Activated CD4-positive, alpha-beta T cell treated with anti-CD3 and anti-CD28 coated beads, Interleukin-10, Interleukin-2, amounts not matched to agents 100 ng/mL and 50 ng/mL, durations not matched to agents 16 hours and 8 hours (primary cell): ENCODE measurements around the gene TBL3.
"Not testable (repeated sequence)": the region's sequence is repeated elsewhere in the genome, so short reads cannot be mapped to it uniquely, and the experiment has no call there.

Experiments used
- DNase-seq: peaks from one replicate; pipeline ENCODE4 v3.0.0-alpha.2; 2020

The TBL3 gene

GRCh38 chr16:2002406-2003230, 30.8 kb downstream of the TBL3 start:
- no peak for DNase-seq

DNA sequence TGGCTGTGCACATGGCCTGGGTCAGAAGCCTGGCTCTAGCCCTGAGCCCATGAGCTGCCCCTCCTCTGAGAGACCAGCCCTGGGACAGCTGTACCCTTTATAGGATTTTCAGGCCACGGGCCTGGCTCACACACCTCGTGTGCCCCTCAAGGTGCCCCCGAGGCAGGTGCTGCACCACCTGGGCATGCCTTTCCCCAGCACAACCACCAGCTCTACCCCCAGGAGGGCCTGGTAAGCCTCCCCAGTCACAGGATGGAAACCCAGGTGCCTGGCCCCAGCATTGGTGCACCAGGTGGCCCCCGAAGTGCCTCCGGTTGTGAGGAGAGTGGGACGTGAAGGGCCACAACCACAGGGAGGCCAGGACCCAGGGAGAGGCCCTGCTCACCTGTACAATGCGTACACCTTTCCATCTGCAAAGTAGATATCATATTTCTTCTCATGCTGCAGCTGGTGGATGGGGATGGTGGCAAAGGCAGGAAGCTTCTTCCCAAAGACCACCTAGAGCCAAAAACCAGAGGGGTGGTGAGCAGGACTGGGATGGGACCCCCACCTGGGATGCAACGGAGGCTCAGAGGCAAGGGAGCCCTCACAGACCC, 31.5 kb downstream of the TBL3 start:
- DNase-seq = no peak

DNA sequence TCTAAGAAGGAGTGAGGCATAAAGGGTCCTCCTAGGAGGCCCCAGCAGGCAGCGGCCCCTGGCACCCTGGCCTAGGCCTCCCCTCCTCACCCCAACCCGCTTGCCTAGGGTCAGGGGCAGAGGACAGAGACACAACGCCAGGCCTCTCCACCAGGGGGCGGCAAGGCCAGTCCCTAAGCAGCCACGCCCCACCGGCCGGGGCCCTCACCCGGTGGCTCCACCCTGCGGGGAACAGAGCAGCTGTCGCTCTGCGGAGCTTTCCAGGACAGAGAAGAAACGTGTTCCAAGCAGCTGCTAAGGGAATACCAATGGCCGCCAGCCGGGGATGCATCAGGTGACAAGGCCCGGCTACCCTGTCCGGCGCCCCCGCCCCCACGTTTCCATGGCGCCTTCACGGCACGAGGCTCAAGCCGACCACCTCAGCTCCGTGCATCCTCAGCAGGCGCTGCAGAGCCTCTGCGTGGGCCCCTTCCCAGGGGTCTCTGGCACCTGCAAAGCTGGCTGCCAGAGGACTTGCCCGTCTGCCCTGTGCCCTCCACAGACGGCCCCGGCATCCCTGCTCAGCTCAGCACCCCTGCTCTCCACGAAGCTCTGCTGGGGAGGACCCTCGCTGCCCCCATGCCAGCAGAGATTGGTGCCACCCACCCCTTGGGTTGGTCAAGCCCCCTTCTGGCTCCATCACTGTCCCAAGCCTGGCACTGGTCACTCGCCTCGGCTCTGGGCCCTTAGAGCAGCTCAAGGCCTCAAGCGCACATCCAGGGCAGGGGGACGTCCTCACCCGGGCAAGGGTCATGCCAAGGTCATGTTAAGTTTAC, 32.2 kb downstream of the TBL3 start:
- DNase-seq = peak; percentile 93

DNA sequence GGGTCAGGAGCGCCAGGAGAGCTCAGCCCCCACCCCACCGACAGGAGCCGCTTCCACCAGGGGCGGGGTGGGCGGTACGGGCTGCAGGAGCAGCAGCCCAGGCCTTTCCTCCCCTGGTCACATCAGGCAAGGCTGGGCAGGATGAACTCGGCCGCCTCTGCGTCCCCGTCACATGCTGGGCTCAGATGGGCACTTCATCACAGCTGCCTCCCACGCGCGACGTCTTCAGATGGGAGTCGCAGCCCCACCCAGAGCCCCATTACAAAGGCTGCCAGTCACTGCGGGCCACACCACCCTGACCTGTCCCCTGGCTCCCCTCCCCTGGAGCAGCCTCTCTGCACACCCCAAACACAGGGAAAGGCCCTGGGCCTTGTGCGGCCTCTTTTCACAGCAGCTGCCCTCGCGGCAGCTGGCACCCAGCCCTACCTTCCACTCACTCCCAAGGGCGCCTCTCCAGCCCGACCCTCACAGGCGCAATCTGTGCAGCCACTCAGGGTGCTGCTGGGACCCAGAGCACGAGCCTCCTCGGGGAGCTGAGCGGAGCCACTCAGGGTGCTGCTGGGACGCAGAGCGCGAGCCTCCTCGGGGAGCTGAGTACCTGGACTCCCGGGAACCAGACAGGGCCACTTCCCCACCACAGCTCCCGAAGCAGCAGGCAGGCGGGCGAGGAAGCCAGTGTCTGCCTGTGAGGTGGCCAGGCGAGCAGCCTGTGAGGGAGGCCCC, 33.1 kb downstream of the TBL3 start:
- DNase-seq = no peak

DNA sequence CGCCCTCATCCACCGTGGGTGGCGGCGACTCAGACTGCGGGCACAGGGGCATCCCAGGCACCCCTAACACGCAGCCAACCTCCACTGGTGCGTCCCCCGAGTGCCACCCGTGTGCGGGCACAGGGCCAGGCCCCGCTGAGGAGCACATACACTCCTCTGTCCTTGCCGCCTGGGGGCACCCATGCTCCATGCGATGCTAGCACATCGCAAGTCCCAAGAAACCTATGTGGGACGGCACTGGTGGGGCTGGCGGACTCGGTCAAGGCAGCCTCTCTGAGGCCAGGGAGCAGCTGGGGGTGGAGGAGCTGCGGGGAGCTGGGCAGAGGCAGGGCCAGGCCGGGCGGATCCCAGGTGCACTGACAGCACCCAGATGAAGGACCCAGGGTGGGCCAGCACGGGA, 33.8 kb downstream of the TBL3 start:
- no peak for DNase-seq

GRCh38 chr16:2006317-2006716, 34.5 kb downstream of the TBL3 start:
- DNase-seq = no peak

DNA sequence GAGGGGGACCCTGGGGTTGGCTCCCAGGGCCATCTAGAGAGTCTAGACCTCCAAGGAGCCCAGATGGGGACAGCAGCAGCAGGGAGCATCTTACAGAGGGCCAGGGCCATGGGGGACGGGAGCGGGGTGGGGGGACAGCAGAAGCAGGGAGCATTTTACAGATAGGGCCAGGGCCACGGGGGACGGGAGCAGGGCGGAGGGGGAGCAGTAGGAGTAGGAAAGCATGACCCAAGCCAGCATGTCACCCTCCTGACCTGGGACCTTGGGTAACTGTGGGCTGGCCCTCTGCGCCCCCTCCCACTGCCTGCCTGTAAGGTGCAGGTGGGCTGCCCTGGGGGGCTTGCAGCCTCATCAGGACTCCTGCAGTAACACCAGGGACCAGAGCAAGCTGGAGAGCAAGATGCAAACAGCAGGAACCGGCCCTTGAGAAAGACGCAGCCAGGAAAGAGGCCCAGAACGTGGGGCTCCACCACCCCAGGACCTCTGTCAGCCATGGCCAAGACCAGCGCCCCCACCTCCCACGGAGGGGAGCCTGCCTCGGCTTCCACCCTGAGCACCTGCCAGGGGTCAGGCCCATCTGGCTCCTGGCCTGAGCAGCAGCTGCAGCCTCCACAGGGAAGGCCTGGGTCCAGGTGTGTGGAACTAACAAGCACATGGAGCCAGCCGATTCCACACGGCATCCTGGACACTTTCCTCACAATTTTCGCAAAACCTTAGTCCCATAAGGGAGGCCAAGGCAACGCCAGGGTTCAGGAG, 35.4 kb downstream of the TBL3 start:
- no peak for DNase-seq

DNA sequence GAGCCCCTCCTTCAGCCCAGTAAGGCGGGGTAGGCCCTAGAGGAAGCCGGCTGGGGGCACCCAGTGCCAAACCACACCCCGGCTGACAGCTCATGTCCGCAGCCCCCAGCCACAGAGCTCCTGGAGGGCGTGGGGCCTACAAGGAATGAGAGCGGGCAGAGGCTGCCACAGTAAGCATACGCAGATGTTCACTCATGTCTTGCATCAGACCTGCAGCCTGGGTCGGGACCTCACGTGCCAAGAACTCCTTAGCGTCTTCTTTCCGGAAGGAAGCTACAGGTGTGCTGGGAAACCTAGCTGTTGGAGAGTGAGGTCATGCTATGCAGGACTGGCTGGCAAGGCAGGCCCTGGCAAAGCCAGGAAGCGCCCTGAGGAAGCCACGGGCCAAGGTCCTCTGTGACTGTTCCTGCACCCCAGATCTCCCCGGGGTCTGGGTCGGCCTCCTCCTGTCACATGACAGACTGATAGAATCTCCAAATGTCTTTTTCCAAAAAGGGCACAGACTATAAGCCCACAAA, 36.2 kb downstream of the TBL3 start:
- peak; percentile 64 for DNase-seq

DNA sequence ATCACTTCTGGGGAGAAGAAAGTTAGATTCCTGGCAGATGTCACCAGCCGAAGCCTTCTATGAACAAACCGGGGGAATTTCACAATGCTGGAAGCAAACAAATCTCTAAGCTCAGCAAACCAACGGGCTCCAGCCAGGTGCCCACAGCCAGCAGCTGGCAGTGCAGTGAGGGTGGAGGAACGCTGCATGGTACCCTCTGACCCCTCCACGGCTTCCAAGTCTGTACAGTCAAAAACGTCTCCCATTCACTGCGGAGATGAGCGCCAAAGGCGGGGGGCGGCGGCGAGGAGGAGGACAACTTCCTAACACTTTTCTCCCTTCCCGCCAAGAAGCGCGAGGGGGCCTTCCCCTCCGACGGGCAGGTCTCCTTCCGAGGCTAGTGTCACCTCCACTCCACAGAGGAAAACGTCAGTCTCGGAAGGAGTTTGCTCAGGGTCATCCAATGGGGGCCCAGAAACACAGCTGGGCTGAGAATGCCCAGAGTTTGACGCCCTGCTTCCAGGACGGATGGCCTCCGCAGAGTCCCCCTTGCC, 36.8 kb downstream of the TBL3 start:
- peak; percentile 59 for DNase-seq

DNA sequence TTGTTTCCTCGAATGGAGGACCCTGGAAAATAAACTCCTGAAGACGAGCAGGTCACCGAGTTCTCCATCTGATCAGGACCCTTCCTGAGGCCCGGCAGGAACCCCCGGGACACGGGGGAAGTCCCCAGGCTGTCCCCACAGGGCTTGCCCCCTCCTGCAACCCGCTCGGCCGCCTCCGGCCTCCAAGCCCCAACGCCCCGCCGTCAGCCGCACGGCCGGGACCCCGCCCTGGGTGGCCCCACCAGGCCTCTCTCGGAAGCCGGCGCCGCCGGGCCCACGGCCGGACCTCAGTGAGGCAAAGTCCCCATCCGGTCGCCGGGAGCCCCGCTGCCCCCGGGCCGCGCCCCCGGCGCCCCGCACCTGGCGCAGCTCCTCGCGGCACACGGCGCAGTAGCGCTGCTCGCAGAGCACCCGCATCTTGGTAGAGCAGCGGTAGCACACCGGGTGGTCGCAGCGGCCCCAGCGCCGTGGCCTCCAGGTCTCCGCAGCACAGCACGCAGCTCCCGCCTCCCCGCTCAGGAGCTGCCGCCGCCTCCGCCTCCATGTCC, 37.4 kb downstream of the TBL3 start:
- DNase-seq = peak; percentile 23

DNA sequence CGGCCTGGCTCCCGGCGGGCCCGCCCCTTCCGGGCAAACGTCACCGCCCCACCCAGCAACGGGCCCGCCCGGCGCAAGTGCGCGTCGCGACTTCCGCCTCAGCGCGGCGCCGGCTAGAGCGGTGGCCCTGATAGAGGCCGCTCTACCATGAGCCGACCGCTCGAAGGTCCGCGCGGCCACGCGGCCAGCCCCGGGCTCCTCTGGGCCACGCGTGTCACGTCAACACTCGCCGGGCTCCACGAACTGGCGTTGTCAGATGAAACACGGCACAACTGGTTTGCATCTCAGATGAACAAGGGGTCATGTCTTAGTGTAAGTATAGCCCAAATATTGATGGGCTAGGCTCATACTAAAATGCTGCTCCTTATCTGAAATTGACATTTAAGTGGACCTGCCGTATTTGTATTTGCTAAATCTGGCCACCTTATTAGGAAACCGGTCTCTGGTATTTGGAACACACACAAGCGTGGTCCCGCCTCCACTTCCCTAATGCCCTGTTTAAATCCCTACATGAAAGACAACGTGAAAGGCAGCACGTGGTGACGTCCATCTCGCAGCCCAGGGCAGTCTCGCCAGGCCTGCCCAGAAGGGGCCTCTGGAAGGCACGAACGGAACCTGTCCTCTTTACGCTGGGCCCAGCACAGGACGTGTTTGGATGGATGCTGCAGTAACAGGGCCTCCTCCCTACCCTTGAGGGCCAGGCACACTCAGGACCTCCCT, 38.1 kb downstream of the TBL3 start, which contains the start of gene ZNF598:
Gene ZNF598 (minus strand): TSS at position 31 of the 720 bp plus-strand sequence.
- DNase-seq = peak; percentile 89

DNA sequence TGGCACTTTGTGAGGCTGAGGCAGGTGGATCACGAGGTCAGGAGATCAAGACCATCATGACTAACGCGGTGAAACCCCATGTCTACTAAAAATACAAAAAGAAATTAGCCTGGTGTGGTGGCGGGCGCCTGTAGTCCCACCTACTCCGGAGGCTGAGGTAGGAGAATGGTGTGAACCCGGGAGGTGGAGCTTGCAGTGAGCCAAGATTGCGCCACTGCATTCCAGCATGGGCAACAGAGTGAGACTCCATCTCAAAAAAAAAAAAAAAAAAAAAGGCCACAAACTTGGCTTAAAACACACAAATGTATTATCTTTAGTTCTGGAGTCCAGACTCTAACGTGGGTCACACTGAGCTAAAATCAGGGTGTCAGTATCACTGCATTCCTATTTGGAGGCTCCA, 39.9 kb downstream of the TBL3 start:
- DNase-seq = not testable (repeated sequence)

DNA sequence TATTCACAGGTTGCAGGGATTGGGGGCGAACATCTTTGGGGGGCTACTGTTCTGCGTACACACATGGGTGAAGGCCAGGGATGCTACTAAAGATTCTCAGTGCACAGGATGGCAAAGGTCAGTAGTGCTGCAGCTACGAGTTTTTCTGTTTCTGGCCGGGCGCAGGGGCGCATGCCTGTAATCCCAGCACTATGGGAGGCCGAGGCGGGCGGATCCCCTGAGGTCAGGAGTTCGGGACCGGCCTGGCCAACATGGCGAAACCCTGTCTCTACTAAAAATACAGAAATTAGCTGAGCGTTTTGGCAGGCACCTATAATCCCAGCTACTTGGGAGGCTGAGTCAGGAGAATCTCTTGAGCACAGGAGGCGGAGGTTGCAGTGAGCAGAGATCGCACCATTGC, 41.7 kb downstream of the TBL3 start:
- no peak for DNase-seq

GRCh38 chr16:2015117-2015946, 43.5 kb downstream of the TBL3 start:
- no peak for DNase-seq

- DNase-seq = no peak
These were observed 44.0 kb downstream of the TBL3 start for GRCh38 chr16:2015947-2016208.

- DNase-seq = no peak
These were observed 44.6 kb downstream of the TBL3 start for GRCh38 chr16:2016407-2016922.

- DNase-seq = no peak
These were observed 47.7 kb downstream of the TBL3 start, which contains the start of gene NPW for GRCh38 chr16:2019518-2019920. Gene NPW (plus strand): TSS chr16:2019785.

DNA sequence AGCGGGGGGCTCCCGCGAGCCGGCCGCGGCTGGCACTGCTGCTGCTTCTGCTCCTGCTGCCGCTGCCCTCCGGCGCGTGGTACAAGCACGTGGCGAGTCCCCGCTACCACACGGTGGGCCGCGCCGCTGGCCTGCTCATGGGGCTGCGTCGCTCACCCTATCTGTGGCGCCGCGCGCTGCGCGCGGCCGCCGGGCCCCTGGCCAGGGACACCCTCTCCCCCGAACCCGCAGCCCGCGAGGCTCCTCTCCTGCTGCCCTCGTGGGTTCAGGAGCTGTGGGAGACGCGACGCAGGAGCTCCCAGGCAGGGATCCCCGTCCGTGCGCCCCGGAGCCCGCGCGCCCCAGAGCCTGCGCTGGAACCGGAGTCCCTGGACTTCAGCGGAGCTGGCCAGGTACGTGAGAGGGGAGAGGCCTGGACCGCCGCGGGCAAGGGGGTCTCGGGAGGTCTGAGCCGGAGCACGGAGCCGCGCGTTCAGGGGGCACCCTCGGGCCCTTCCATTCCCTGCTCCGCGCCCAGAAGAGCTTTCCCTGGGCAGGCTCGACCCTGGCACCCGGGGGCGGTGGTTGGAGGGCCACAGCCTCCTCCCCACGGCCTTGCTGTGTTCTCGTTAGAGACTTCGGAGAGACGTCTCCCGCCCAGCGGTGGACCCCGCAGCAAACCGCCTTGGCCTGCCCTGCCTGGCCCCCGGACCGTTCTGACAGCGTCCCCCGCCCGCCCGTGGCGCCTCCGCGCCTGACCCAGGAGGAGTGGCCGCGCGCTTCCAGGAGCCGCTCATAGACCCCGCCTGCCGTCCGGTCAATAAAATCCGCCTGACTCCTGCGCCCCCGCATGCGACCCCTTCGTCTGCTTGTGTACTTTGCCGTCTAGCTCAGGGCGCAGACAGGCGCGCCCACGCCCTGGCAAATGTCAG, 48.3 kb downstream of the TBL3 start:
- no peak for DNase-seq

- peak; percentile 31 for DNase-seq
These were observed 50.9 kb downstream of the TBL3 start for GRCh38 chr16:2022723-2023091.
